Heart left ventricle (tissue), 13 donors: ENCODE results near the gene FAM20C.

Experiments
- CTCF ChIP-seq, 12 donors: fragments of 200-600 bp; sonication (generic) in 4 of 12; IDR thresholded peaks; one replicate each; pipeline versions ENCODE4 v1.5.0 to v1.8.0; 2018 to 2022; ENCODE audit warnings: antibody characterized with exemption in 12 of 12, mild to moderate bottlenecking in 5 of 12
- POLR2A ChIP-seq, 2 donors: fragments of 450-650 bp; IDR thresholded peaks; one replicate each; pipeline ENCODE4 v1.6.1; 2017; ENCODE audit warnings: antibody characterized with exemption in 2 of 2, mild to moderate bottlenecking in 2 of 2, moderate library complexity in 2 of 2
- donor health status: ischemic (EF 13 %, LVEDD 7.1; RV severe dilation, severe dysfunction).
- donor health status: DM: no; HTN: yes; CAD: no.
- donor health status: DM: no; HTN: no; CAD: no.
- donor health status: ischemic (EF 25% LVEDD 6.9; RV normal size, moderate dysfunction).
- donor health status: ischemic (EF 25% LVEDD 5.7; RV mildly dilated, moderate dysfunction).
- donor health status: ischemic (EF 35%, LVEDD 5.7; RV mildly dilated, moderate dysfunction).
- donor health status: nonischemic (EF 11% LVEDD 7.7; RV severe dilation, severe dysfunction).
- donor health status: DM: yes; HTN: yes; CAD: no.
- donor health status: PGD.
- donor health status: ischemic (EF 29% LVEDD 5.4; RV normal size, mild dysfunction).
- donor health status: nonischemic (EF 23%, LVEDD 6.1; RV moderate dilation, normal function).

GRCh38 chr7:221978-222715 lies 29.8 kb downstream of the FAM20C start:
- no peak for TF ChIP-seq POLR2A (IDR thresholded peaks at IDR 0.05)
- no peak for TF ChIP-seq CTCF (IDR thresholded peaks at IDR 0.05)
